Measurements from ENCODE around the gene DNAJC13.

DNAJC13 gene

GRCh38 chr3:132418916-132419315 lies 1.6 kb downstream of the DNAJC13 start:
- TF ChIP-seq, protein P1, sequence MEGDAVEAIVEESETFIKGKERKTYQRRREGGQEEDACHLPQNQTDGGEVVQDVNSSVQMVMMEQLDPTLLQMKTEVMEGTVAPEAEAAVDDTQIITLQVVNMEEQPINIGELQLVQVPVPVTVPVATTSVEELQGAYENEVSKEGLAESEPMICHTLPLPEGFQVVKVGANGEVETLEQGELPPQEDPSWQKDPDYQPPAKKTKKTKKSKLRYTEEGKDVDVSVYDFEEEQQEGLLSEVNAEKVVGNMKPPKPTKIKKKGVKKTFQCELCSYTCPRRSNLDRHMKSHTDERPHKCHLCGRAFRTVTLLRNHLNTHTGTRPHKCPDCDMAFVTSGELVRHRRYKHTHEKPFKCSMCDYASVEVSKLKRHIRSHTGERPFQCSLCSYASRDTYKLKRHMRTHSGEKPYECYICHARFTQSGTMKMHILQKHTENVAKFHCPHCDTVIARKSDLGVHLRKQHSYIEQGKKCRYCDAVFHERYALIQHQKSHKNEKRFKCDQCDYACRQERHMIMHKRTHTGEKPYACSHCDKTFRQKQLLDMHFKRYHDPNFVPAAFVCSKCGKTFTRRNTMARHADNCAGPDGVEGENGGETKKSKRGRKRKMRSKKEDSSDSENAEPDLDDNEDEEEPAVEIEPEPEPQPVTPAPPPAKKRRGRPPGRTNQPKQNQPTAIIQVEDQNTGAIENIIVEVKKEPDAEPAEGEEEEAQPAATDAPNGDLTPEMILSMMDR (IDR thresholded peaks at IDR 0.05; ENCODE audit: low read depth, low read length, missing control alignments) = no peak
- peak overlapping the region; percentile 100; the same call in 1 of the 2 replicates for H3K4me3 ChIP-seq (ENCODE audit: low read depth, low read length)
- no peak for DNase-seq (ENCODE audit: low read depth)

DNA sequence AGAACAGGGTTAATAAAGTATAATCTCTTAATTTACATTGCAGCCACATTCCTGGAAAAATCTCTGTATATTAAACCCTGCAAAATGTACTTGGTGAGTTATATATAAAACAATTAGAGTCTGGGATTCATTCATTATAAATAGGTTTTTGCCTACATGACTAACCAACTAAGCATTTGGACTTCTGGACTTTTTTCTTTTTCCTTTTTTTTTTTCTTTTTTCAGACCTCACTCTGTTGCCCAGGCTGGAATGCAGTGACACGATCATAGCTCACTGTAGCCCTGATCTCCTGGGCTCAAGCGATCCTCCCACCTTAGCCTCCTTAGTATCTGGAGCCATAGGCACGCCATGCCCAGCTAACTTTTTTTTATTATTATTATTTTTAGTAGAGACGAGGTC lies 4.5 kb downstream of the DNAJC13 start:
- DNase-seq (ENCODE audit: low read depth) = no peak
- H3K4me3 ChIP-seq (ENCODE audit: low read depth, low read length) = no peak overlapping the region
- TF ChIP-seq, protein P1 (IDR thresholded peaks at IDR 0.05; ENCODE audit: low read depth, low read length, missing control alignments) = no peak

GRCh38 chr3:132422531-132422930 lies 5.2 kb downstream of the DNAJC13 start:
- DNase-seq (ENCODE audit: low read depth) = no peak
- no peak overlapping the region for H3K4me3 ChIP-seq (ENCODE audit: low read depth, low read length)
- TF ChIP-seq, protein P1 (IDR thresholded peaks at IDR 0.05; ENCODE audit: low read depth, low read length, missing control alignments) = no peak

DNA sequence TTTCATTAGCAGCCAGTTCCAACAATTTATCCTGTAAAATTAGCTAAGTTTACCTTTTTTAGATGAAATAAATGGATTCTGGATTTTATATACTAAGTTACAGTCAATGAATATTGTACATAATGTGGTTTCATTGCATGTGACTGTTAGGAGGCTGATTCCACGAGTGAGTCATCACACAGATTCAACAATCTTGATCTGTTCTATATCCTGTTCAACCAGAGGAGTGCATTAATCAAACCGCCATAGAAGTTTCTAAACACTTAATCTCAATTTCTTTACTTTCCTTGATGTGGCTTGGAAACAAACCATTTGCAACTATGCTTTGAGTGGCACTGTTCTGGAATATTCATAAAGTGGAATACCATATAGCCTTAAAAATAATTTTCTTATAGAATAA lies 15.3 kb downstream of the DNAJC13 start:
- no peak for DNase-seq (ENCODE audit: low read depth)
- H3K4me3 ChIP-seq (ENCODE audit: low read depth, low read length) = no peak overlapping the region
- TF ChIP-seq, protein P1 (IDR thresholded peaks at IDR 0.05; ENCODE audit: low read depth, low read length, missing control alignments) = no peak

DNA sequence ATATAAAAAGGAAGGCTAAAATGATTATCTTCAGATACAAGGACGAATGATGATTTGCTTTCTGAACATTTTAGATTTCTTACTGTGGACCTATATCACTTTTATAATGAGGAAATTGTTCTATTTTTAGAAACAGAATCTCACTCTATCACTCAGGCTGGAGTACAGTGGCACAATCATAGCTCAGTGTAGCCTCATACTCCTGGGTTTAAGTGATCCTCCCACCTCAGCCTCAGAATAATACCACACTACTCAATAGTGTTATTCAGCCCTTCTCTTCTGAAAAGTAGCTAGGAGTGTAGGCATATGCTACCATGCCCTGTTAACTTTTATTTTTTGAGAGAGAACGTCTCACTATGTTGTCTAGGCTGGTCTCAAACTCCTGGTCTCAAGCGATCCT lies 15.8 kb downstream of the DNAJC13 start:
- no peak for DNase-seq (ENCODE audit: low read depth)
- no peak overlapping the region for H3K4me3 ChIP-seq (ENCODE audit: low read depth, low read length)
- TF ChIP-seq, protein P1 (IDR thresholded peaks at IDR 0.05; ENCODE audit: low read depth, low read length, missing control alignments) = no peak

DNA sequence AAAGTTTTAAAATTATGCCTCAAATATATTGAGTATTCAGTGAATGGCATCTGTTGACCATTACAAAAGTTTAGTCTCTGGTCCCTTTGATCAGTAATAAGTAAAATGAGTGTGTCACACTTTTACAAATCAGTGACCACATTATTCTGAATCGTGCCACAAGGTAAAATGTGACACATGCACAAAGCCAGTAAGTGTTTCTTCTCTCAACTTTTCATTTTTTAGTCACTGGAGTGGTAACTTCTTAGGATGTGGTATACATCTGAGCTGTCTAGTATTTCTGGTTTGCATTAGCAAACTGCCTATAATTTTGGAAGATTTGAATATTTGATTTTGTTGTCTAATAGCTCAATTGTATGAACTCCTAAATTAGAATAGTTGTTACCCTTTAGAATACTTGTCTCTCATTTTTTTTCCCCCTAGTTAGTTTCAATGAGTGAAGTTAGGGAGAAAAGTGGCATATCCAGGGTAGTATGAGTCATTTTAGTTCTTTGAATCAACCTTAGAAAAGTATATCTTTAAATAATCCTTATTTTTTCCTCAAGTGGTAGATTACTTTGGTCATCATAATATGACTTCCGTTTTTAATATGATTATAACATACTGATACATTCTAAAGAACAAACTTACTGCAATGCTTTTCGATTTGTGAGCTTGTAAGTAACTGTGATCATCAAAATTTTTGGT lies 18.1 kb downstream of the DNAJC13 start:
- TF ChIP-seq, protein P1 (IDR thresholded peaks at IDR 0.05; ENCODE audit: low read depth, low read length, missing control alignments) = no peak
- H3K4me3 ChIP-seq (ENCODE audit: low read depth, low read length) = no peak overlapping the region
- DNase-seq (ENCODE audit: low read depth) = no peak

DNA sequence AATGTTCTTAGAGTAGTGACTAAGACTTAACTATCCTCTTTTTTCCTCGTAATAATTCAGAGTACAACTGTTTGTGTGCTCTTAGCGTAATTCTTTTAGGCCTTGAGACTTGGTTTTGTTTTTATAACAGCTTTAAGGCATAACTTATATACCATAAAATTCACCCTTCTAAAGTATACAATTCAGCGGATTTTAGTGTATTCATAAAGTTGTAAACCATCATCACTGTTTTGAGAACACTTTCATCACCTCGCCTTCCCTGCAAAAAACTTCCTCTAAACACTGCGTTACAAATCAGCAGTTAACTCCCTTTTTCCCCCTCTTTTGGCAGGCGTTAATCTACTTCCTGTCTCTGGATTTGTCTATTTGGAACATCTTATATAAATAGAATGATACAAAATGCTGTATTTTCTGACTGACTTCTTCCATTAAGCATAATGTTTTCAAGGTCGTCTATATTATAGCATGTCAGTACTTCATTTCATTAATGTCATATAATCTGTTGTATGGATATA lies 18.7 kb downstream of the DNAJC13 start:
- TF ChIP-seq, protein P1 (IDR thresholded peaks at IDR 0.05; ENCODE audit: low read depth, low read length, missing control alignments) = no peak
- no peak for DNase-seq (ENCODE audit: low read depth)
- H3K4me3 ChIP-seq (ENCODE audit: low read depth, low read length) = no peak overlapping the region

All from GM12864 (cell line).